Measurements from ENCODE around the gene KCNMB4. TPM values are rescaled to one million over a fixed set of nuclear protein-coding genes. Genes with fewer than 3 reads are reported as not detected.
A peak's percentile ranks its signal among the peaks of the same experiment; 100 is the strongest.

Gene KCNMB4
- total RNA-seq, 1 experiment from 2014 or later, result 3.0 TPM

DNA sequence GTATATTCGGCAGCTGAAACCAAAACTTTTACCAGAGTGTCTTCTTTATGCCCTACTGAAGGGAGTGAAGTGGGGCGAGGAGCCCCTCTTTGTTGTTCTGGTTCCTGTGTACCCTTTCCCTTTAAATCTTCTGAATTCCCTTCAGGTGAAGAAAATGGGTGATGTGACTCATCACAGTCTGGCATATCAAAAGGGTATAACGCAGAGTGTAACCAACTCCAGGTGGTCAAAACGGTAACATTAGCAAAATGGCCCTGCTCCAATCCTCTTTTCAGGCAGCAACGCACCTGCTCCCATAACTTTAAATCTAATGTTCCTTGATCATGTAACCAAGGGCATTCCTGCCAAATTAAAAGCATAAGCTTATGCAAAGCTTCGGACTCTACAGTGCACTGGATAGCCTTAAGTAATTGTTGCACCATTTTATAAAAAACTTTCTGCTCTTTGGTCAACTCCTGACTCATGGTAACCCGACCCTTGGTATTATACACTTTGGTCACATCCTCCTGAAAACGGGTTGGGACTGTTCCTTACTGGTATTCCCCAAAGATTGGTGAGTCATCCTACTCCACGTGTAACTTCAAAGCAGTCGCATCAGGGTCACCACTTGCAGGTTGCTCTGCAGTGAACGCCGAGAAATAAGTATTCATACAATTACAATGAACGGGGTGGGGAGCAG lies 83.1 kb downstream of the KCNMB4 start:
- Histone ChIP-seq H3K27me3 (ENCODE audit: low read length) (no peaks in the 10 kb centered on the region), H3K9ac (ENCODE audit: low read length) (peak overlapping the region; percentile 20; the same call in 1 of the 2 replicates), H2AFZ (ENCODE audit: low read length) (peak overlapping the region; percentile 83), H3K36me3 (ENCODE audit: low read depth, low read length) (peaks cover 10% of the 10 kb centered on the region; the same call in 1 of the 2 replicates), H3K4me2 (ENCODE audit: low read length) (peak overlapping the region; percentile 78), H3K79me2 (ENCODE audit: low read length) (no peaks in the 10 kb centered on the region), H3K27ac (ENCODE audit: low read length) (peak overlapping the region; percentile 89), H3K4me3 (ENCODE audit: low read length) (peak overlapping the region; percentile 53), H3K9me2 (replicated peaks; ENCODE audit: low read length) (no peaks in the 10 kb centered on the region), H4K20me1 (ENCODE audit: low read length) (no peaks in the 10 kb centered on the region), H3F3A (ENCODE audit: low read length, unreplicated experiment) (peaks cover 3% of the 10 kb centered on the region), H3K4me1 (ENCODE audit: insufficient read depth, low read length) (peaks cover 22% of the 10 kb centered on the region), H3K9me3 (ENCODE audit: low read length) (0 out of 2 replicates have a peak, but pooled peaks cover 9% of the 10 kb centered on the region)
- POLR2A ChIA-PET (ENCODE audit: unreplicated experiment), result no interaction called here
- ATAC-seq (peak; percentile 96), DNase-seq (peak; percentile 96)
- no peak for TF ChIP-seq EZH2phosphoT487 (IDR thresholded peaks at IDR 0.05; ENCODE audit: borderline replicate concordance, low read length)
- intact Hi-C loops (cut with micrococcal nuclease), result no loop called here
- CTCF ChIA-PET, result no interaction called here
- no TSS peak for BruUV-seq (replicated peaks)

DNA sequence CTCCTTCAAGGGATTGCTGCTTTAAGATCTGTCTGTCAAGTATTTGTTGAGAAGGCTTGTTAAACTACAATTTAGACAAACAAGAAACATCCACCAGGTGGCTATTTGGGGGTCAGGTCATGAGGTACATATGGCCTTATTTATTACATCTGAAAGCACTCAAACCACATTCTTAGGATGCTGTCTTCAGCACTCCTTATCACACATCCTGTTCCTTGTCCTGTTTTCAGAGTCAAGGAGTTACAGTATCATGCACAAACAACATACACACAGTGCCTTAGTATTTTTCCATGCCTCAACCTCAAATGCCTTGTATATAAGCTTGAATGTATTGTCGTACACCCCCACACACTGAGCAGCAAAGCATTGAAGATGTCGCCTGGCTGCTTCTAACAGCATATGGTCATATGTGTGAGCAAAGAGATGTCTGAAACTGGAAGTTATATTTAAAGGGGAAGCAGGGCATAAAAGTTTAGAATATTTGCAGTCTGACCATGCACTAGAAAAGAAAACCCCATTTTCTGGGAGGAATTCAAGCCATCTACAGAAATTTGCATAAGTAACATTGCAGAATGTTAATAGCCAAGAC lies 83.8 kb downstream of the KCNMB4 start:
- peak overlapping the region; percentile 78; the same call in 1 of the 2 replicates for H3K4me2 ChIP-seq (ENCODE audit: low read length)
- H4K20me1 ChIP-seq (ENCODE audit: low read length), result no peaks in the 10 kb centered on the region
- H3K4me3 ChIP-seq (ENCODE audit: low read length), result peak overlapping the region; percentile 4; the same call in 1 of the 2 replicates
- H3K27ac ChIP-seq (ENCODE audit: low read length), result peak overlapping the region; percentile 89
- intact Hi-C loops (cut with micrococcal nuclease), result no loop called here
- no peaks in the 10 kb centered on the region for H3K79me2 ChIP-seq (ENCODE audit: low read length)
- H3K4me1 ChIP-seq (ENCODE audit: insufficient read depth, low read length), result peaks cover 22% of the 10 kb centered on the region
- peaks cover 3% of the 10 kb centered on the region for H3F3A ChIP-seq (ENCODE audit: low read length, unreplicated experiment)
- TF ChIP-seq, protein P1, sequence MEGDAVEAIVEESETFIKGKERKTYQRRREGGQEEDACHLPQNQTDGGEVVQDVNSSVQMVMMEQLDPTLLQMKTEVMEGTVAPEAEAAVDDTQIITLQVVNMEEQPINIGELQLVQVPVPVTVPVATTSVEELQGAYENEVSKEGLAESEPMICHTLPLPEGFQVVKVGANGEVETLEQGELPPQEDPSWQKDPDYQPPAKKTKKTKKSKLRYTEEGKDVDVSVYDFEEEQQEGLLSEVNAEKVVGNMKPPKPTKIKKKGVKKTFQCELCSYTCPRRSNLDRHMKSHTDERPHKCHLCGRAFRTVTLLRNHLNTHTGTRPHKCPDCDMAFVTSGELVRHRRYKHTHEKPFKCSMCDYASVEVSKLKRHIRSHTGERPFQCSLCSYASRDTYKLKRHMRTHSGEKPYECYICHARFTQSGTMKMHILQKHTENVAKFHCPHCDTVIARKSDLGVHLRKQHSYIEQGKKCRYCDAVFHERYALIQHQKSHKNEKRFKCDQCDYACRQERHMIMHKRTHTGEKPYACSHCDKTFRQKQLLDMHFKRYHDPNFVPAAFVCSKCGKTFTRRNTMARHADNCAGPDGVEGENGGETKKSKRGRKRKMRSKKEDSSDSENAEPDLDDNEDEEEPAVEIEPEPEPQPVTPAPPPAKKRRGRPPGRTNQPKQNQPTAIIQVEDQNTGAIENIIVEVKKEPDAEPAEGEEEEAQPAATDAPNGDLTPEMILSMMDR (conservative IDR thresholded peaks at IDR 0.05; ENCODE audit: low read depth, low read length), result no peak
- TF ChIP-seq EZH2phosphoT487 (IDR thresholded peaks at IDR 0.05; ENCODE audit: borderline replicate concordance, low read length), result no peak
- TF ChIP-seq EZH2 (IDR thresholded peaks at IDR 0.05; ENCODE audit: low read length, unreplicated experiment), result no peak
- peaks cover 10% of the 10 kb centered on the region; the same call in 1 of the 2 replicates for H3K36me3 ChIP-seq (ENCODE audit: low read depth, low read length)
- POLR2A ChIA-PET (ENCODE audit: unreplicated experiment), result no interaction called here
- H3K9me3 ChIP-seq (ENCODE audit: low read length), result 0 out of 2 replicates have a peak, but pooled peaks cover 9% of the 10 kb centered on the region
- CTCF ChIA-PET, result no interaction called here
- no peak overlapping the region for H3K9ac ChIP-seq (ENCODE audit: low read length)
- BruUV-seq (replicated peaks), result no TSS peak
- DNase-seq (no peak), ATAC-seq (no peak)
- H3K9me2 ChIP-seq (replicated peaks; ENCODE audit: low read length), result no peaks in the 10 kb centered on the region
- peak overlapping the region; percentile 83; the same call in 1 of the 2 replicates for H2AFZ ChIP-seq (ENCODE audit: low read length)
- H3K27me3 ChIP-seq (ENCODE audit: low read length), result no peaks in the 10 kb centered on the region

- no peak overlapping the region for H3K4me2 ChIP-seq (ENCODE audit: low read length)
- CTCF ChIA-PET, result no interaction called here
- H3K4me1 ChIP-seq (ENCODE audit: insufficient read depth, low read length), result peaks cover 22% of the 10 kb centered on the region
- no peak for DNase-seq
- H3K27ac ChIP-seq (ENCODE audit: low read length), result no peak overlapping the region
- no peaks in the 10 kb centered on the region for H3K9me2 ChIP-seq (replicated peaks; ENCODE audit: low read length)
- peaks cover 10% of the 10 kb centered on the region; the same call in 1 of the 2 replicates for H3K36me3 ChIP-seq (ENCODE audit: low read depth, low read length)
- 0 out of 2 replicates have a peak, but pooled peaks cover 9% of the 10 kb centered on the region for H3K9me3 ChIP-seq (ENCODE audit: low read length)
- no peak for ATAC-seq
- POLR2A ChIA-PET (ENCODE audit: unreplicated experiment), result no interaction called here
- no peaks in the 10 kb centered on the region for H3K27me3 ChIP-seq (ENCODE audit: low read length)
- no peaks in the 10 kb centered on the region for H4K20me1 ChIP-seq (ENCODE audit: low read length)
- H3K79me2 ChIP-seq (ENCODE audit: low read length), result no peaks in the 10 kb centered on the region
- no peak overlapping the region for H3K4me3 ChIP-seq (ENCODE audit: low read length)
- peaks cover 3% of the 10 kb centered on the region for H3F3A ChIP-seq (ENCODE audit: low read length, unreplicated experiment)
- H2AFZ ChIP-seq (ENCODE audit: low read length), result no peak overlapping the region
- intact Hi-C loops (cut with micrococcal nuclease), result no loop called here
- TF ChIP-seq, protein P1 (conservative IDR thresholded peaks at IDR 0.05; ENCODE audit: low read depth, low read length), result no peak
- no peak for TF ChIP-seq EZH2phosphoT487 (IDR thresholded peaks at IDR 0.05; ENCODE audit: borderline replicate concordance, low read length)
- no peak for TF ChIP-seq EZH2 (IDR thresholded peaks at IDR 0.05; ENCODE audit: low read length, unreplicated experiment)
- H3K9ac ChIP-seq (ENCODE audit: low read length), result no peak overlapping the region
- BruUV-seq (replicated peaks), result no TSS peak
These were observed 85.4 kb downstream of the KCNMB4 start for GRCh38 chr12:70451528-70451927.

Data from PC-3 (cell line).